RWPE2 (cell line): ENCODE results near the gene FASN.

Experiments
- ATAC-seq: fragments of 200-7000 bp; cut with Tn5 transposase; 3 replicates; pipeline ENCODE4 v1.9.1; 2021; ENCODE audit warnings: low read depth
- DNase-seq: peaks from one replicate; pipeline ENCODE4 v3.0.0-alpha.2; 2020; ENCODE audit warnings: low spot score
- H3K27ac ChIP-seq: fragments of 450-650 bp; 2 replicates; pipeline ENCODE4 v1.5.1; 2017; ENCODE audit warnings: mild to moderate bottlenecking; ENCODE audit not compliant: poor library complexity, severe bottlenecking
- H3K27me3 ChIP-seq: fragments of 250-450 bp; sonication (Bioruptor Pico); 2 replicates; pipeline ENCODE4 v1.5.1; 2021; ENCODE audit warnings: mild to moderate bottlenecking, moderate library complexity; ENCODE audit not compliant: insufficient read depth, poor library complexity, severe bottlenecking
- H3K36me3 ChIP-seq: fragments of 250-450 bp; sonication (Bioruptor Pico); 2 replicates; pipeline ENCODE4 v1.5.1; 2020; ENCODE audit warnings: low read depth, mild to moderate bottlenecking, moderate library complexity
- H3K4me1 ChIP-seq: fragments of 250-450 bp; sonication (Bioruptor Pico); 2 replicates; pipeline ENCODE4 v1.5.1; 2021; ENCODE audit warnings: mild to moderate bottlenecking, moderate library complexity; ENCODE audit not compliant: insufficient read depth, poor library complexity, severe bottlenecking
- H3K4me3 ChIP-seq: fragments of 250-450 bp; sonication (Bioruptor Pico); 2 replicates; pipeline ENCODE4 v1.5.1; 2021; ENCODE audit warnings: mild to moderate bottlenecking, moderate library complexity; ENCODE audit not compliant: severe bottlenecking
- H3K9me3 ChIP-seq: fragments of 250-450 bp; sonication (Bioruptor Pico); 2 replicates; pipeline ENCODE4 v1.5.1; 2021; ENCODE audit warnings: mild to moderate bottlenecking, moderate library complexity; ENCODE audit not compliant: severe bottlenecking
- TF ChIP-seq, protein P1 (sequence below): fragments of 450-650 bp; IDR thresholded peaks from one replicate; pipeline ENCODE4 v1.5.1; 2017; ENCODE audit warnings: mild to moderate bottlenecking, moderate library complexity; ENCODE audit not compliant: poor library complexity, severe bottlenecking

The FASN gene

DNA sequence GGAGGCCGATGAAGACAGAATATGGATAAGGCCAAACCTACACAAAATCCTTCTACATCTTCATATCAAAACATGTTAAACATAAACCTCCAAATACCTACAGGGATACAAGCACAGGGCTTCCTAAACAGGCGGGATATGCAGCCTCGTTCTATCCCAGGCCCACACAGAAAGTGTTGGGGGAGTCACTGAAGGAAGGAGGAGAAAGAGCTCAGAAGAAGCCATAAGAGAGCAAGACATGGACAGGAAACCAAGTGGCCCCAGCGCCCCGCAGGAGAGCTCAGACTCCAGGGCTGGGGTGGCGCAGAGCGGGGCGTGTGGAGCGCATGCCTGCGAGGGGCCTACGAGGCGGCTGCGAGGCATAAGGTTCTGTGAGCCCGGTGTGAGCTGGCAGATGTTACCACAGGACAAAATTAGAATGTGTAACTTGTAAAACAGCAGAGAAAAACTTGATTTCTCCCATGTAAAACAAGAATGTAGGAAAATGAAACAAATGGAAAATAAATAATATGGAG lies 11.0 kb upstream of the FASN start:
- DNase-seq: no peak
- H3K4me3 ChIP-seq: no peak overlapping the region
- TF ChIP-seq, protein P1, sequence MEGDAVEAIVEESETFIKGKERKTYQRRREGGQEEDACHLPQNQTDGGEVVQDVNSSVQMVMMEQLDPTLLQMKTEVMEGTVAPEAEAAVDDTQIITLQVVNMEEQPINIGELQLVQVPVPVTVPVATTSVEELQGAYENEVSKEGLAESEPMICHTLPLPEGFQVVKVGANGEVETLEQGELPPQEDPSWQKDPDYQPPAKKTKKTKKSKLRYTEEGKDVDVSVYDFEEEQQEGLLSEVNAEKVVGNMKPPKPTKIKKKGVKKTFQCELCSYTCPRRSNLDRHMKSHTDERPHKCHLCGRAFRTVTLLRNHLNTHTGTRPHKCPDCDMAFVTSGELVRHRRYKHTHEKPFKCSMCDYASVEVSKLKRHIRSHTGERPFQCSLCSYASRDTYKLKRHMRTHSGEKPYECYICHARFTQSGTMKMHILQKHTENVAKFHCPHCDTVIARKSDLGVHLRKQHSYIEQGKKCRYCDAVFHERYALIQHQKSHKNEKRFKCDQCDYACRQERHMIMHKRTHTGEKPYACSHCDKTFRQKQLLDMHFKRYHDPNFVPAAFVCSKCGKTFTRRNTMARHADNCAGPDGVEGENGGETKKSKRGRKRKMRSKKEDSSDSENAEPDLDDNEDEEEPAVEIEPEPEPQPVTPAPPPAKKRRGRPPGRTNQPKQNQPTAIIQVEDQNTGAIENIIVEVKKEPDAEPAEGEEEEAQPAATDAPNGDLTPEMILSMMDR: no peak
- ATAC-seq: no peak
- H3K36me3 ChIP-seq: peaks cover 5% of the 10 kb centered on the region; the same call in 1 of the 2 replicates
- H3K4me1 ChIP-seq: peaks cover 37% of the 10 kb centered on the region
- H3K27ac ChIP-seq: no peak overlapping the region
- H3K27me3 ChIP-seq: no peaks in the 10 kb centered on the region
- H3K9me3 ChIP-seq: no peaks in the 10 kb centered on the region

DNA sequence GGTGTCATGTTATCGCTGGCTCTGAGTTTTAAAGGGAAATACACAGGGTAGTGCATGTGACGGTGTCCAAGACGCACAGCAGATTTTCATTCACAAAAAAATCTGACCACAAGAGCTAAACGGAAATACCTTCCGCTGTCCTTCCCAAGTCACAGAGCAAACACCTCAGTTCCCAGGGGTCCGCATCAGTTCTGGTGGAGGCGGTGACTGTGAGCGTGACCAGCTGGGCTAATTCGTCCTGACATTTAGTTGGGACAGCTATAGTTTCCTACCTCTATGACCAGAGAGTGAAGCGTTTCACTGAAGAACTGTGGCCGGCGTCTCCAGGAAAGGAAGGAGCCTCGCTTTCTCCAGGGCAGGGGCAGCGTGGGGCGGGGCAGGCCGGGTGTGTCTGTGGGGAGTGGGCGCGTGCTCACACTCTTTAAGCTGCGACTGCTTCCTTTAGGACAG lies 10.5 kb upstream of the FASN start:
- Histone ChIP-seq H3K9me3 (no peaks in the 10 kb centered on the region), H3K36me3 (peaks cover 5% of the 10 kb centered on the region; the same call in 1 of the 2 replicates), H3K4me3 (no peak overlapping the region), H3K27me3 (no peaks in the 10 kb centered on the region), H3K4me1 (peaks cover 40% of the 10 kb centered on the region), H3K27ac (no peak overlapping the region)
- ATAC-seq (no peak), DNase-seq (no peak)
- TF ChIP-seq, protein P1: no peak

DNA sequence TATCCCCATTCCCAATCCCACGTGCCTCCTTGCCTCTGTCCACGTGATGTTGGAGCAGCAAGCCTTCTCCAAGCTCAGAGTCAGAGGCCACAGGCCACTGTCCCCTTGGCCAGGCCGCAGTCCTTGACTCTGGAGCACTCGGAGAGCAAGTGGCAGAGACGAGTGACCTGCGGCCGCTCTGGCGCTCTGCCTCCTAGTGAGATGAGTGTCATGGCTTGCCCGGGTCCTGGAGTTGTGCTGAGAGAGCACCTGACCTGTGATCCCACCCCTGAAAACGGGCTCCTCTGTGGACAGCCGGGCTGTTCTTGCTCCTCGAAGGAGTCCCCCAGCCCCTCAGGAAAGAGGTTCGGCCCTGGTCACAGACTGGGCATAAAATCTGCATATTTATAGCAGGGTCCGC lies 10.0 kb upstream of the FASN start:
- Histone ChIP-seq H3K9me3 (no peaks in the 10 kb centered on the region), H3K27ac (no peak overlapping the region), H3K4me1 (peaks cover 40% of the 10 kb centered on the region), H3K36me3 (peaks cover 3% of the 10 kb centered on the region; the same call in 1 of the 2 replicates), H3K27me3 (no peaks in the 10 kb centered on the region), H3K4me3 (no peak overlapping the region)
- no peak for DNase-seq
- no peak for ATAC-seq
- TF ChIP-seq, protein P1: no peak

DNA sequence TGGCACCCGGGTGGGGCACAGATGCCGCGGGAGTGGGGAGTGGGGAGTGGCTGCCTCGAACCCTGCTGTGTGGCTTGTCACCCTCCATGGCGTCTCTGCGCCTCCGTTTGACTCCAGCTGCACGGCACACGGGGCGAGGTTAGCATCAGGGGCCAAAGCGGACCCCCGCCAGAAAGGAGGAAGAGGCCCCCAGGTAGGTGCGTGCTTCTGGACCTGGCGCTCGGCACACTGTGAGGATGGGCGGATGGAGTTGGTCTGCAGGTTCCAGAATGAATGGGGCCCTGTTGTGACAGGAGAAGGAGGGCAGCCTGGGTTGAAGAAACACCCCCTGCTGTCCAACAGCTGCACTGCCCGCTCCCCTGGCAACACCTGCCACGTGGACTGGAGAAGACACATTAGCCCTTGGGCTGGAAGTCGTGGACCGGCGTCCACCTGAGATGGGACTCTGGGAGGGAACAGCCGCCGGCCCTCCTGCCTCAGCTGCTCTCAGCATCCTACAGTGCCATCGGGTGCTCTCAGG lies 9.4 kb upstream of the FASN start:
- TF ChIP-seq, protein P1: peak; percentile 6
- DNase-seq (peak; percentile 74), ATAC-seq (no peak)
- Histone ChIP-seq H3K4me3 (no peak overlapping the region), H3K4me1 (peaks cover 40% of the 10 kb centered on the region), H3K9me3 (no peaks in the 10 kb centered on the region), H3K27me3 (no peaks in the 10 kb centered on the region), H3K36me3 (no peaks in the 10 kb centered on the region), H3K27ac (peak overlapping the region; percentile 68)

DNA sequence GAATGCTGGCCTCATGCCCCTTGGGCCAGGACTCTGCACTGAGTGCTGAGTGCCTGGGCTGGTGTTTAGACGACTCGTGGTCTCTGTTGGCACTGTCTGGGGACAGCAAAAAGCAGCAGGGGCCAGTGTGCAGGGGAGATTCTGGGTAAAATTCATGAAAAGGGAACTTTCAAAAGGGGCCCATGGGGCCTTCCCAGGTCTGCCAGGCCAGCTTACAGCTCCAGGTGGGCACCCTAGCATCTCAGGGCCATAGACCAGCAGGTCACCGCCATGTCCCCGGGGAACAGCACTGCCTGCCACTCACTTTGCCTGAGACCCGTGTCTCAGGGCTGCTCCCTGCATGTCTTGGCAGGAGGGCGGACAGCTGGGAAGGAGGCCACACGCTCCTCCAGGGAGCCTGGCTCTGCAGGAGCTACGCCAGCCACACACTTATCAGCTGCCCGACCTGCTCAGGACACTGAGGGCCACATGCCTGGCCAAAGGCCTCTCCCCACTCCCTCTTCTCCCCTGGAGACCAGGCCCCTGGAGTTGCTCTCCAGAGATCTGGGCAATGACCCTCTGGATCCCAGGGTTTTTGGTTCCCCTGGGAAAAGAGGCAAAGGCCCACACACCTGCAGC lies 8.8 kb upstream of the FASN start:
- no peak for ATAC-seq
- no peak for DNase-seq
- no peaks in the 10 kb centered on the region for H3K36me3 ChIP-seq
- H3K9me3 ChIP-seq: no peaks in the 10 kb centered on the region
- TF ChIP-seq, protein P1: no peak
- H3K4me3 ChIP-seq: no peak overlapping the region
- no peaks in the 10 kb centered on the region for H3K27me3 ChIP-seq
- H3K27ac ChIP-seq: peak overlapping the region; percentile 68
- H3K4me1 ChIP-seq: peaks cover 40% of the 10 kb centered on the region
